ENCODE results near the gene TMEM178A.

DNA sequence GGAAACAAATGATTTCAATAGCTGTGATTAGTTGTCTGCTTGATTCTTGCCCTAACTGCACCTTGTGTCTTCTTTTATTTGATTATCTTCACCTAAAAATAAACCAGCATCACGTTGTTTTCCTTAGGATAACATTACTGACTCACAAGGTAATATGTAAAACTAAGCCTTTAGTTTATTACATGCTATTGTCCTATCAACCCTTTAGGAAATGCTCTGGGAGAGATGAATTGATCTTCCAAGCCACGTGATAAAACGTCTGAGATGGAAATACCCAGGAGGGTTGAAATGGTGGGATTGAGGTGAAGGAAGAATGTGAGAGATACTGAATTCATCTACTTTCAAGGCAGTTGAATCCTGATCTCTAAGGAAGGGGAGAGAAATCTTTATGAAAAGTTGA, 34.5 kb upstream of the TMEM178A start:
- TF ChIP-seq, protein P1, sequence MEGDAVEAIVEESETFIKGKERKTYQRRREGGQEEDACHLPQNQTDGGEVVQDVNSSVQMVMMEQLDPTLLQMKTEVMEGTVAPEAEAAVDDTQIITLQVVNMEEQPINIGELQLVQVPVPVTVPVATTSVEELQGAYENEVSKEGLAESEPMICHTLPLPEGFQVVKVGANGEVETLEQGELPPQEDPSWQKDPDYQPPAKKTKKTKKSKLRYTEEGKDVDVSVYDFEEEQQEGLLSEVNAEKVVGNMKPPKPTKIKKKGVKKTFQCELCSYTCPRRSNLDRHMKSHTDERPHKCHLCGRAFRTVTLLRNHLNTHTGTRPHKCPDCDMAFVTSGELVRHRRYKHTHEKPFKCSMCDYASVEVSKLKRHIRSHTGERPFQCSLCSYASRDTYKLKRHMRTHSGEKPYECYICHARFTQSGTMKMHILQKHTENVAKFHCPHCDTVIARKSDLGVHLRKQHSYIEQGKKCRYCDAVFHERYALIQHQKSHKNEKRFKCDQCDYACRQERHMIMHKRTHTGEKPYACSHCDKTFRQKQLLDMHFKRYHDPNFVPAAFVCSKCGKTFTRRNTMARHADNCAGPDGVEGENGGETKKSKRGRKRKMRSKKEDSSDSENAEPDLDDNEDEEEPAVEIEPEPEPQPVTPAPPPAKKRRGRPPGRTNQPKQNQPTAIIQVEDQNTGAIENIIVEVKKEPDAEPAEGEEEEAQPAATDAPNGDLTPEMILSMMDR (IDR thresholded peaks at IDR 0.05; ENCODE audit: borderline replicate concordance, extremely low read depth, low read length, poor library complexity, severe bottlenecking) = no peak
- no peak for TF ChIP-seq EZH2 (IDR thresholded peaks at IDR 0.05; ENCODE audit: borderline replicate concordance, low read depth, low read length, severe bottlenecking)
